Measurements from ENCODE around the gene CD99L2.

DNA sequence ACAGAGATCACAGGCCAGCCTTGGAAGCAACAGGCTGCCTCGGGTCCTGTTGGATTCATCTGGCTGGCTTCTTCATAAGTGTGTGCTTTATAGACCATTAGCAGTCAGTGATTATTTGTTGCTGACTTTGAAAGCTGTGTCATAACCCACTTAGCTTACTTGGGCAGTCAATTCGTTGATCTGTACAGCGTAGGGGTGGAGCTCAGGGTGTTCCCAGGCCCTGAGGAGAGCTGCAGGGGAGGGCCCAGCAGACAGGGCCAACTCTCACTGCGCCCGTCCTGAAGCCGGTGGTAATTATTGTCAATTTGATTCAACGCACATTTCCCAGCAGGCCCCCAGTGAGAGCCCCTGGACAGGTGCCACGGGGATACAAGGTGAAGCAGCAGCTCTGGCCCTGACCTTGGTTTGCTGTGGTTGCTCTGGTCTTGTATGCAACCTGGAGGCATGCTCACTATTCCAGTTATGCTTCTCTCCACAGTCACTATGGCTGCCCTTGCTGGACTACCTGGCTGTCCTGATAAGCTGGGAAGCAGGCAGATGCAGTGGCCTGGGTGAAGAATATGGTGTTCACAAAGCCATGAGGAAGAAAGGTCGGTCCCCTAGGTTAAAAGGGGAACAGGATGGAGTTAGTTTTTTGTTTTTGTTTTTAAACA lies 44.6 kb upstream of the CD99L2 start:
- TF ChIP-seq POLR2AphosphoS5 (IDR thresholded peaks at IDR 0.05; ENCODE audit: low read depth, low read length) (no peak), REST (IDR thresholded peaks at IDR 0.05; ENCODE audit: insufficient read depth in 1 of 2, low read depth in 2 of 2, low read length in 2 of 2) (no peak), SIN3A (IDR thresholded peaks at IDR 0.05; ENCODE audit: borderline replicate concordance, insufficient read depth, low read length) (no peak), TAF1 (IDR thresholded peaks at IDR 0.05; ENCODE audit: borderline replicate concordance, insufficient read depth, low read length) (no peak)
